H9 (cell line): Measurements from ENCODE around the gene GABPB2. TPM values are rescaled to one million over a fixed set of nuclear protein-coding genes. Genes with fewer than 3 reads are reported as not detected.

ENCODE experiments used
- DNase-seq: peaks from one replicate; pipeline ENCODE4 v3.0.0-alpha.2; 2017
- H2AFZ ChIP-seq: one replicate; pipeline ENCODE4 v1.6.1; 2013; ENCODE audit warnings: mild to moderate bottlenecking, low read length, control low read depth, moderate library complexity
- H2AK5ac ChIP-seq: 2 replicates; pipeline ENCODE4 v1.6.1; 2013; ENCODE audit warnings: low read length, control low read depth, mixed read lengths; ENCODE audit not compliant: insufficient read length
- H2BK120ac ChIP-seq: one replicate; pipeline ENCODE4 v1.6.1; 2013; ENCODE audit warnings: low read depth, mild to moderate bottlenecking, low read length, control low read depth, inconsistent platforms; ENCODE audit not compliant: poor library complexity, severe bottlenecking
- H2BK12ac ChIP-seq: 2 replicates; pipeline ENCODE4 v1.6.1; 2013; ENCODE audit warnings: low read length, control low read depth, mixed read lengths, low read depth; ENCODE audit not compliant: insufficient read length
- H2BK15ac ChIP-seq: 2 replicates; pipeline ENCODE4 v1.6.1; 2013; ENCODE audit warnings: low read depth, low read length, control low read depth
- H2BK20ac ChIP-seq: one replicate; pipeline ENCODE4 v1.6.1; 2013; ENCODE audit warnings: low read depth, mild to moderate bottlenecking, low read length, control low read depth, inconsistent platforms; ENCODE audit not compliant: poor library complexity, severe bottlenecking
- H2BK5ac ChIP-seq: 2 replicates; pipeline ENCODE4 v1.6.1; 2013; ENCODE audit warnings: low read length, control low read depth, mixed read lengths; ENCODE audit not compliant: insufficient read length
- H3K14ac ChIP-seq: 2 replicates; pipeline ENCODE4 v1.6.1; 2013; ENCODE audit warnings: low read length, control low read depth; ENCODE audit not compliant: insufficient read depth
- H3K18ac ChIP-seq: 2 replicates; pipeline ENCODE4 v1.6.1; 2013; ENCODE audit warnings: low read depth, mild to moderate bottlenecking, mixed read lengths, low read length, control low read depth; ENCODE audit not compliant: insufficient read length
- H3K23ac ChIP-seq: 2 replicates; pipeline ENCODE4 v1.6.1; 2013; ENCODE audit warnings: low read length, control low read depth, mixed read lengths, low read depth; ENCODE audit not compliant: insufficient read length
- H3K23me2 ChIP-seq: 2 replicates; pipeline ENCODE4 v1.6.1; 2013; ENCODE audit warnings: low read depth, mild to moderate bottlenecking, mixed read lengths, low read length, control low read depth; ENCODE audit not compliant: insufficient read length, poor library complexity, severe bottlenecking
- H3K27ac ChIP-seq: 2 replicates; pipeline ENCODE4 v1.5.1; 2013; ENCODE audit warnings: low read length, control low read depth, mixed read lengths, low read depth; ENCODE audit not compliant: insufficient read length
- H3K27me3 ChIP-seq: 2 replicates; pipeline ENCODE4 v1.6.1; 2013; ENCODE audit warnings: low read length, control low read depth, inconsistent platforms; ENCODE audit not compliant: insufficient read depth
- H3K4ac ChIP-seq: 2 replicates; pipeline ENCODE4 v1.6.1; 2013; ENCODE audit warnings: low read depth, mild to moderate bottlenecking, control low read depth, inconsistent platforms, low read length, moderate library complexity
- H3K4me1 ChIP-seq: 2 replicates; pipeline ENCODE4 v1.6.1; 2013; ENCODE audit warnings: low read length, control low read depth, inconsistent platforms; ENCODE audit not compliant: insufficient read depth
- H3K4me2 ChIP-seq: 2 replicates; pipeline ENCODE4 v1.6.1; 2013; ENCODE audit warnings: low read length, control low read depth, mixed read lengths; ENCODE audit not compliant: insufficient read length, insufficient read depth
- H3K56ac ChIP-seq: 2 replicates; pipeline ENCODE4 v1.6.1; 2013; ENCODE audit warnings: low read depth, mild to moderate bottlenecking, mixed read lengths, low read length, control low read depth; ENCODE audit not compliant: insufficient read length
- H3K79me1 ChIP-seq: 2 replicates; pipeline ENCODE4 v1.6.1; 2013; ENCODE audit warnings: low read depth, mild to moderate bottlenecking, moderate library complexity, low read length, control low read depth, inconsistent platforms; ENCODE audit not compliant: insufficient read depth, poor library complexity, severe bottlenecking
- H3K79me2 ChIP-seq: 2 replicates; pipeline ENCODE4 v1.6.1; 2013; ENCODE audit warnings: low read length, control low read depth, inconsistent platforms; ENCODE audit not compliant: insufficient read depth
- H3K9ac ChIP-seq: 2 replicates; pipeline ENCODE4 v1.6.1; 2013; ENCODE audit warnings: low read length, control low read depth, mixed read lengths; ENCODE audit not compliant: insufficient read length; ENCODE audit errors: extremely low read depth
- H3K9me3 ChIP-seq: one replicate; pipeline ENCODE4 v1.6.1; 2013; ENCODE audit warnings: low read depth, low read length, inconsistent platforms; ENCODE audit not compliant: control insufficient read depth
- H3T11ph ChIP-seq: one replicate; pipeline ENCODE4 v1.6.1; 2013; ENCODE audit warnings: mild to moderate bottlenecking, low read length, control low read depth, inconsistent platforms
- H4K20me1 ChIP-seq: one replicate; pipeline ENCODE4 v1.6.1; 2013; ENCODE audit not compliant: control insufficient read depth, insufficient read length, insufficient read depth
- H4K5ac ChIP-seq: 2 replicates; pipeline ENCODE4 v1.6.1; 2013; ENCODE audit warnings: low read depth, mild to moderate bottlenecking, mixed read lengths, low read length, control low read depth; ENCODE audit not compliant: insufficient read length
- H4K8ac ChIP-seq: replicated peaks from 2 replicates; pipeline ENCODE4 v1.6.1; 2013; ENCODE audit warnings: low read length, control low read depth, mixed read lengths, low read depth; ENCODE audit not compliant: insufficient read length
- H4K91ac ChIP-seq: 2 replicates; pipeline ENCODE4 v1.6.1; 2013; ENCODE audit warnings: low read depth, mild to moderate bottlenecking, moderate library complexity, mixed read lengths, low read length, control low read depth; ENCODE audit not compliant: insufficient read length
- H3K27ac Mint-ChIP-seq, 3 experiments: 2 replicates in 2 of 3; 3 replicates in 1 of 3; pipeline ENCODE4 v1.8.0; 2020 to 2021; ENCODE audit warnings: mixed read lengths in 3 of 3, mild to moderate bottlenecking in 1 of 3, moderate library complexity in 1 of 3
- H3K27me3 Mint-ChIP-seq: 2 replicates; pipeline ENCODE4 v1.8.0; 2021; ENCODE audit warnings: low read depth, mild to moderate bottlenecking, moderate library complexity, mixed read lengths
- H3K36me3 Mint-ChIP-seq, 3 experiments: 2 replicates in 2 of 3; 3 replicates in 1 of 3; pipeline ENCODE4 v1.8.0; 2020 to 2021; ENCODE audit warnings: low read depth in 3 of 3, mixed read lengths in 3 of 3; ENCODE audit not compliant: insufficient read depth in 1 of 3
- H3K4me1 Mint-ChIP-seq, 2 experiments: 2 replicates each; pipeline ENCODE4 v1.8.0; 2020; ENCODE audit warnings: mixed read lengths in 2 of 2
- H3K4me3 Mint-ChIP-seq, 2 experiments: 2 replicates in 1 of 2; 3 replicates in 1 of 2; pipeline ENCODE4 v1.8.0; 2020 to 2021; ENCODE audit warnings: mild to moderate bottlenecking in 2 of 2, mixed read lengths in 2 of 2, moderate library complexity in 1 of 2
- H3K9me3 Mint-ChIP-seq, 2 experiments: 2 replicates in 1 of 2; 3 replicates in 1 of 2; pipeline ENCODE4 v1.8.0; 2020; ENCODE audit warnings: mild to moderate bottlenecking in 2 of 2, mixed read lengths in 2 of 2, moderate library complexity in 1 of 2
- CTCF ChIP-seq: fragments of 200-600 bp; sonication (generic); conservative IDR thresholded peaks from 3 replicates; pipeline ENCODE4 v1.8.0; 2021; ENCODE audit warnings: antibody characterized with exemption, mild to moderate bottlenecking
- WGBS: extraction: QIAGEN DNeasy Blood & Tissue Kit; methylation state at CpG from one replicate; pipeline ENCODE4 v1.1.7; 2013; ENCODE audit warnings: missing lambda C conversion rate, low lambda C conversion rate, mixed read lengths; ENCODE audit not compliant: insufficient read length; ENCODE audit errors: extremely low coverage; 5-methylcytosine and 5-hydroxymethylcytosine counted together
- total RNA-seq: library from RNA; stranded (reverse); gene quantifications from 2 replicates; pipeline ENCODE4 v1.2.1, GENCODE V29; 2021

The GABPB2 gene
- total RNA-seq, 1 experiment from 2014 or later, result 4.1 TPM

DNA sequence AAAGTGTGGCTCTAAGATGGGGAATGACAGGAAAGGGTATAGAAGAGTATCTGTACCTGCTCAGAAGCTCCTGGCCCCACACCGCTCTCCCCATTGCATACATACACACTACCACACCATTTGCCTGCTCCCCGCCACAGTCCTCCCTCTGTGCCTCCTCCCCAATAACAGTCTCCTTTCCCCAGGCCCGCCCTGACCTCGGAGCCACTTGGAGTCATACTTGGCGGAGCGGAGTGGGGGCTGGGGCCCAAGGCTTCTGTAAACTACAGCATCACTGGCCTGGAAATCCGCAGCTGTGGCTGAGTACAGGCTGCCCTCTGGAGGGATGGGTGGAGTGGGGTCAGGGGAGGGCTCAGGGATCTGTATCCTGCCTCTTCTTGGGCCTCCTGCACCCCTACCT, 67.2 kb downstream of the GABPB2 start:
- Histone ChIP-seq H3K4ac (no peak overlapping the region), H2BK120ac (no peak overlapping the region), H3K27me3 (no peaks in the 10 kb centered on the region), H3K23ac (no peak overlapping the region), H3K9ac (no peak overlapping the region), H2BK12ac (no peak overlapping the region), H3K9me3 (no peaks in the 10 kb centered on the region), H2BK15ac (no peak overlapping the region), H3K56ac (no peak overlapping the region), H2AK5ac (no peak overlapping the region), H3K4me2 (no peak overlapping the region), H3K18ac (no peak overlapping the region), H4K20me1 (no peaks in the 10 kb centered on the region), H4K8ac (no peak overlapping the region), H3K79me1 (no peaks in the 10 kb centered on the region), H2BK20ac (no peak overlapping the region), H4K5ac (no peak overlapping the region), H3K4me1 (no peaks in the 10 kb centered on the region; the same call in 1 of the 2 replicates), H4K91ac (no peak overlapping the region), H3K27ac (no peak overlapping the region), H3K79me2 (no peaks in the 10 kb centered on the region), H3K23me2 (peaks cover 5% of the 10 kb centered on the region), H3K14ac (no peak overlapping the region), H2BK5ac (no peak overlapping the region), H2AFZ (no peak overlapping the region), H3T11ph (no peak overlapping the region)
- Mint-ChIP-seq H3K4me3 (peak overlapping the region in 1 of 2 experiments; percentile 62; a peak in 2 of 5 replicates), H3K9me3 (no peaks in the 10 kb centered on the region), H3K27me3 (peaks cover 9% of the 10 kb centered on the region), H3K27ac (no peak overlapping the region), H3K4me1 (peaks cover 0 to 9% of the 10 kb centered on the region in 2 experiments; a peak in 2 of 4 replicates), H3K36me3 (peaks cover 20 to 48% (median 43%) of the 10 kb centered on the region in 3 experiments)
- no peak for TF ChIP-seq CTCF
- WGBS, result no CpG with 5 or more reads among the region's 7 CpGs
- no peak for DNase-seq
